ENCODE measurements around the gene SORCS1. TPM values are rescaled to one million over a fixed set of nuclear protein-coding genes. Genes with fewer than 3 reads are reported as not detected.

SORCS1 gene
- total and polyA plus RNA-seq, 2 of the 13 experiments (the other 11 are each of a cell fraction or from before 2014, with no cell fraction given), result not detected

GRCh38 chr10:107011992-107012391 is 152.5 kb downstream of the SORCS1 start:
- TF ChIP-seq MAFK (conservative IDR thresholded peaks at IDR 0.05 in 1 of 2, IDR thresholded peaks at IDR 0.05 in 1 of 2; ENCODE audit: low read length in 2 of 2) (peak in 1 of 2 experiments; percentile 62; a peak in 3 of 4 replicates), MAFF (IDR thresholded peaks at IDR 0.05; ENCODE audit: low read depth, low read length) (peak; percentile 67)
- TF ChIP-seq, protein P1, sequence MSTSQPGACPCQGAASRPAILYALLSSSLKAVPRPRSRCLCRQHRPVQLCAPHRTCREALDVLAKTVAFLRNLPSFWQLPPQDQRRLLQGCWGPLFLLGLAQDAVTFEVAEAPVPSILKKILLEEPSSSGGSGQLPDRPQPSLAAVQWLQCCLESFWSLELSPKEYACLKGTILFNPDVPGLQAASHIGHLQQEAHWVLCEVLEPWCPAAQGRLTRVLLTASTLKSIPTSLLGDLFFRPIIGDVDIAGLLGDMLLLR (CRISPR knock-in tag; IDR thresholded peaks at IDR 0.05), result no peak
- POLR2A ChIA-PET, result no interaction called here
- Histone ChIP-seq H2AFZ (ENCODE audit: low read length) (no peak overlapping the region), H4K20me1 (ENCODE audit: insufficient read depth, low read length) (no peaks in the 10 kb centered on the region), H3K4me2 (ENCODE audit: low read depth, low read length) (no peak overlapping the region), H3K36me3 (replicated peaks in 1 of 2; ENCODE audit: control insufficient read depth in 1 of 2, insufficient read depth in 2 of 2, low read length in 2 of 2) (no peaks in the 10 kb centered on the region), H3K79me2 (ENCODE audit: insufficient read depth, low read length) (no peaks in the 10 kb centered on the region), H3K9ac (ENCODE audit: insufficient read depth, low read depth, low read length) (no peak overlapping the region), H3K4me1 (ENCODE audit: insufficient read depth, low read length) (no peaks in the 10 kb centered on the region), H3K27ac (ENCODE audit: extremely low read length, insufficient read depth, low read length) (no peak overlapping the region), H3K4me3 (replicated peaks in 1 of 3; ENCODE audit: insufficient read depth in 1 of 3, low read depth in 2 of 3, low read length in 3 of 3) (no peak overlapping the region), H3K9me3 (ENCODE audit: low read length) (peaks cover 36% of the 10 kb centered on the region), H3K27me3 (ENCODE audit: control insufficient read depth in 1 of 2, insufficient read depth in 2 of 2, low read length in 2 of 2) (no peaks in the 10 kb centered on the region)
- no TSS peak for BruUV-seq (replicated peaks)
- intact Hi-C loops (cut with micrococcal nuclease; ENCODE audit: unreplicated experiment), result no loop called here
- DNase-seq (ENCODE audit: low spot score) (no peak), FAIRE-seq (no peak), ATAC-seq (no peak)
- CTCF ChIA-PET (ENCODE audit: low intra/inter-chr PET ratio, low total read pairs), result no interaction called here
- in situ Hi-C loops (cut with HindIII; ENCODE audit: extremely low pct_ligation_motif_present, low pct_unique_long_range_greater_than_20kb), result no loop called here
- WGBS (ENCODE audit: low lambda C conversion rate), result 8% methylated on average over 3 of the region's 3 CpGs

GRCh38 chr10:107011105-107011504 is 153.4 kb downstream of the SORCS1 start:
- WGBS (ENCODE audit: low lambda C conversion rate), result 25% methylated on average over 3 of the region's 3 CpGs
- Histone ChIP-seq H3K4me2 (ENCODE audit: low read depth, low read length) (no peak overlapping the region), H3K9me3 (ENCODE audit: low read length) (peaks cover 32% of the 10 kb centered on the region), H3K79me2 (ENCODE audit: insufficient read depth, low read length) (no peaks in the 10 kb centered on the region), H3K27me3 (ENCODE audit: control insufficient read depth in 1 of 2, insufficient read depth in 2 of 2, low read length in 2 of 2) (no peaks in the 10 kb centered on the region), H3K4me3 (replicated peaks in 1 of 3; ENCODE audit: insufficient read depth in 1 of 3, low read depth in 2 of 3, low read length in 3 of 3) (no peak overlapping the region), H3K9ac (ENCODE audit: insufficient read depth, low read depth, low read length) (no peak overlapping the region), H3K36me3 (replicated peaks in 1 of 2; ENCODE audit: control insufficient read depth in 1 of 2, insufficient read depth in 2 of 2, low read length in 2 of 2) (no peaks in the 10 kb centered on the region), H3K27ac (ENCODE audit: extremely low read length, insufficient read depth, low read length) (no peak overlapping the region), H2AFZ (ENCODE audit: low read length) (no peak overlapping the region), H4K20me1 (ENCODE audit: insufficient read depth, low read length) (no peaks in the 10 kb centered on the region), H3K4me1 (ENCODE audit: insufficient read depth, low read length) (no peaks in the 10 kb centered on the region)
- FAIRE-seq, result no peak
- BruUV-seq (replicated peaks), result no TSS peak
- in situ Hi-C loops (cut with HindIII; ENCODE audit: extremely low pct_ligation_motif_present, low pct_unique_long_range_greater_than_20kb) (no loop called here), intact Hi-C loops (cut with micrococcal nuclease; ENCODE audit: unreplicated experiment) (no loop called here)
- TF ChIP-seq STAG1 (CRISPR knock-in tag; IDR thresholded peaks at IDR 0.05) (peak; percentile 15; the same call in 1 of the 2 replicates), NCOR1 (IDR thresholded peaks at IDR 0.05; ENCODE audit: borderline replicate concordance, low read length) (no peak)
- DNase-seq (ENCODE audit: low spot score), result no peak
- ATAC-seq, result no peak
- ChIA-PET POLR2A (no interaction called here), CTCF (ENCODE audit: low intra/inter-chr PET ratio, low total read pairs) (no interaction called here)

Measured in HepG2 (cell line).